Calu3 (cell line): ENCODE results near the gene HMOX2. TPM values are rescaled to one million over a fixed set of nuclear protein-coding genes. Genes with fewer than 3 reads are reported as not detected.

Source experiments
- BruUV-seq: library from RNA; stranded (reverse); fragments of 400-500 nt; replicated peaks from 2 replicates; lab custom pipeline; 2021; lab: Mats Ljungman, UMichigan
- CTCF ChIA-PET: fragments of 300-600 bp; sonication (Branson Sonifier 250); formaldehyde crosslinking; loops from one replicate; lab custom pipeline; 2022; ENCODE audit warnings: antibody characterized with exemption; lab: Charles Lee
- DNase-seq: peaks from one replicate; pipeline ENCODE4 v3.0.0; 2022
- H3K27ac Mint-ChIP-seq: one replicate; pipeline ENCODE4 v1.8.0; 2022; ENCODE audit warnings: mixed read lengths; ENCODE audit not compliant: unreplicated experiment
- H3K27me3 Mint-ChIP-seq: one replicate; pipeline ENCODE4 v1.8.0; 2022; ENCODE audit warnings: mixed read lengths; ENCODE audit not compliant: unreplicated experiment
- H3K36me3 Mint-ChIP-seq: one replicate; pipeline ENCODE4 v1.8.0; 2022; ENCODE audit warnings: mild to moderate bottlenecking, moderate library complexity, mixed read lengths; ENCODE audit not compliant: insufficient read depth, unreplicated experiment
- H3K4me1 Mint-ChIP-seq: one replicate; pipeline ENCODE4 v1.8.0; 2022; ENCODE audit warnings: mild to moderate bottlenecking, low read depth, mixed read lengths; ENCODE audit not compliant: unreplicated experiment
- H3K4me3 Mint-ChIP-seq: one replicate; pipeline ENCODE4 v1.8.0; 2022; ENCODE audit warnings: mild to moderate bottlenecking, low read depth, moderate library complexity, mixed read lengths; ENCODE audit not compliant: unreplicated experiment
- H3K9me3 Mint-ChIP-seq: one replicate; pipeline ENCODE4 v1.8.0; 2022; ENCODE audit warnings: low read depth, mixed read lengths; ENCODE audit not compliant: unreplicated experiment
- CTCF ChIP-seq: fragments of 200-600 bp; IDR thresholded peaks from one replicate; pipeline ENCODE4 v1.8.0; 2022; ENCODE audit warnings: antibody characterized with exemption; ENCODE audit not compliant: unreplicated experiment
- intact Hi-C: fragments of 100-400 bp; cut with micrococcal nuclease; formaldehyde crosslinking; loops from one replicate; pipeline ENCODE4 v1.10.0; 2022; ENCODE audit not compliant: unreplicated experiment
- total RNA-seq: library from RNA; stranded (reverse); gene quantifications from 2 replicates; pipeline ENCODE4 v1.2.3, GENCODE V29; 2022

Gene HMOX2
- total RNA-seq, 1 experiment from 2014 or later, result 79.2 TPM

GRCh38 chr16:4465977-4466779, 10.0 kb upstream of the HMOX2 start:
- Mint-ChIP-seq H3K4me1 (no peaks in the 10 kb centered on the region), H3K27ac (no peak overlapping the region), H3K27me3 (no peaks in the 10 kb centered on the region), H3K9me3 (no peaks in the 10 kb centered on the region), H3K36me3 (peaks cover 83% of the 10 kb centered on the region), H3K4me3 (no peak overlapping the region)
- DNase-seq, result no peak
- no TSS peak for BruUV-seq
- CTCF ChIA-PET, result no interaction called here
- intact Hi-C loops, result no loop called here
- no peak for TF ChIP-seq CTCF

- no peak overlapping the region for H3K4me3 Mint-ChIP-seq
- intact Hi-C loops, result no loop called here
- no peak for DNase-seq
- H3K27ac Mint-ChIP-seq, result no peak overlapping the region
- no peak for TF ChIP-seq CTCF
- no peaks in the 10 kb centered on the region for H3K9me3 Mint-ChIP-seq
- H3K36me3 Mint-ChIP-seq, result peaks cover 78% of the 10 kb centered on the region
- no peaks in the 10 kb centered on the region for H3K4me1 Mint-ChIP-seq
- no peaks in the 10 kb centered on the region for H3K27me3 Mint-ChIP-seq
- no TSS peak for BruUV-seq
- CTCF ChIA-PET, result no interaction called here
Measured at GRCh38 chr16:4467916-4468315, 8.3 kb upstream of the HMOX2 start.

GRCh38 chr16:4468972-4469371, 7.2 kb upstream of the HMOX2 start:
- no peaks in the 10 kb centered on the region for H3K4me1 Mint-ChIP-seq
- no peak for DNase-seq
- no peak overlapping the region for H3K27ac Mint-ChIP-seq
- no peak for TF ChIP-seq CTCF
- H3K4me3 Mint-ChIP-seq, result no peak overlapping the region
- peaks cover 78% of the 10 kb centered on the region for H3K36me3 Mint-ChIP-seq
- H3K27me3 Mint-ChIP-seq, result no peaks in the 10 kb centered on the region
- intact Hi-C loops, result no loop called here
- no TSS peak for BruUV-seq
- no peaks in the 10 kb centered on the region for H3K9me3 Mint-ChIP-seq
- CTCF ChIA-PET, result interaction anchor here (0.5 kb wide), 1 partner anchor 188 kb away, joined by 3 read pairs; no protein-coding TSS in a partner anchor

GRCh38 chr16:4471869-4472268, 4.3 kb upstream of the HMOX2 start:
- no TSS peak for BruUV-seq
- Mint-ChIP-seq H3K4me3 (no peak overlapping the region), H3K27ac (no peak overlapping the region), H3K27me3 (no peaks in the 10 kb centered on the region), H3K9me3 (no peaks in the 10 kb centered on the region), H3K36me3 (peaks cover 74% of the 10 kb centered on the region), H3K4me1 (no peaks in the 10 kb centered on the region)
- TF ChIP-seq CTCF, result no peak
- no peak for DNase-seq
- intact Hi-C loops, result no loop called here
- CTCF ChIA-PET, result interaction anchor here (0.7 to 1.2 kb wide), 2 partner anchors 29 to 120 kb away, joined by 3 to 5 read pairs; partner anchors contain the start of gene PAM16
